Stimulated activated CD4-positive, alpha-beta T cell treated with anti-CD3 and anti-CD28 coated beads, TNF-alpha, amount 100 ng/mL, for 4 hours (primary cell): ENCODE results near the gene OMG.
"Not testable (repeated sequence)": the region's sequence is repeated elsewhere in the genome, so short reads cannot be mapped to it uniquely, and the experiment has no call there.

Experiments
- DNase-seq, 3 experiments: peaks; one replicate each; pipeline ENCODE4 v3.0.0-alpha.2; 2020; ENCODE audit warnings: low read depth in 3 of 3

The OMG gene, protein sequence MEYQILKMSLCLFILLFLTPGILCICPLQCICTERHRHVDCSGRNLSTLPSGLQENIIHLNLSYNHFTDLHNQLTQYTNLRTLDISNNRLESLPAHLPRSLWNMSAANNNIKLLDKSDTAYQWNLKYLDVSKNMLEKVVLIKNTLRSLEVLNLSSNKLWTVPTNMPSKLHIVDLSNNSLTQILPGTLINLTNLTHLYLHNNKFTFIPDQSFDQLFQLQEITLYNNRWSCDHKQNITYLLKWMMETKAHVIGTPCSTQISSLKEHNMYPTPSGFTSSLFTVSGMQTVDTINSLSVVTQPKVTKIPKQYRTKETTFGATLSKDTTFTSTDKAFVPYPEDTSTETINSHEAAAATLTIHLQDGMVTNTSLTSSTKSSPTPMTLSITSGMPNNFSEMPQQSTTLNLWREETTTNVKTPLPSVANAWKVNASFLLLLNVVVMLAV

DNA sequence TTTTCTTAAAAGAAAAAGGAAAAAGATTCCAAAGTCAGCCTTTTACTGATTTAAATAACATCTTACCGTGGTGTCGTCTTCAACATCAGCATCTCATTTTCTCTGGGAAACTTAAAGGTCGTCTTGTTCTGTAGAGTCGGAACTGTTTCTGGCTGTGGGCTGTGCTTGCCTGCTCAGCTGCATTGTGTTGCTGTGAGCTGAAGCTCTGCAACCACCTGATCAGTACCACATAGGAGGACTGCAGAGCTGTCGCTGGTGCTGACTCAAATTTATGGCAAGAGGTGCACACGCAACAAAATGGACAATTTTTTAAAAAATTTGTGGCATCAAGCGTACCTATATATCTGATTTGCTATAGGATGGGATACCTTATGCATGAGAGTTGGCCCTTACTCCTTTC, at the start of gene OMG:
Gene OMG, minus strand, starts transcription at position 150 of the 400 bp plus-strand sequence. CDS start 908 bp downstream, outside the sequence.
- no peak for DNase-seq

GRCh38 chr17:31345191-31345747, 48.2 kb upstream of the OMG start:
- not testable (repeated sequence) for DNase-seq

- no peak for DNase-seq
These were observed 43.0 kb upstream of the OMG start for GRCh38 chr17:31339906-31340661.

DNA sequence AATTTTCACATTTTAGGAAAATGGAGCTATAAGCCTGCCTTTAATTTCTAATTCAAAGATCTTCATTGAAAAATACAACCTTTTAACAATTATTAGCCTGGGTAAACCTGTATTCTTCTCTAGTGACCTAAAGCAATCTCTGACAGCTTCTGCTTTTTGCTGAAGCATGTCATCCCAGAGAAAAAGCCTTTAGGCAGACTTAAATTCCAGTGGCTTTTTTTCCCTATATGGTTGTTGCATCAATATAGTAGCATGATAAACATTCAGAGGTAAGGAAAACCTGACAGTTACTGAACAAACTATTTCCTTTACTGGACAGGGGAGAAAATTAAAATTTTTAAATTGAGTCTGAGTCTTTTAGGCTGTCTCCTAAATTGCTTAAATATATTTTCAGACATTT, 32.2 kb upstream of the OMG start:
- DNase-seq: no peak

GRCh38 chr17:31328160-31328535, 31.1 kb upstream of the OMG start:
- DNase-seq: no peak

DNA sequence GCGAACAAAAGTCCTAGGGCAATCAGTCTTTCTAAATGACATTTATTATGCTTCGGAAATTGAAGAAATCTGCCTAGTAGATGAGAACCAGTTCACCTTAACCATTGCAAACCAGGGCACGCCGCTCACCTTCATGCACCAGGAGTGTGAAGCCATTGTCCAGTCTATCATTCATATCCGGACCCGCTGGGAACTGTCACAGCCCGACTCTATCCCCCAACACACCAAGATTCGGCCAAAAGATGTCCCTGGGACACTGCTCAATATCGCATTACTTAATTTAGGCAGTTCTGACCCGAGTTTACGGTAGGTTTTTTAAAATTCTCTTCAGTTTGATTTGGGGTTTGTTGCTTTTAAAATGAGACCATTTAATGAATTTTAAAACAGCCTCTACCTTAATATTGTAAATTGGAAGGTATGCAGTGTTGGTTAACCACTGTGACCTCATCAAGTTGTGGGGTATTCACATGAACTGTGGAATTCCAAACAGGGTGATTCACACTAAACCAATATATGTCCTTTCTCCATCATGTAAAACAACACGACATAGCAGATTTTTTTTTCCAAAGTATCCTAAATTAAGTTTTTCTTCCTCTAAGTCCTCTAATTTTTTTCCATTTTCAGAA, 30.6 kb upstream of the OMG start:
- no peak for DNase-seq

DNA sequence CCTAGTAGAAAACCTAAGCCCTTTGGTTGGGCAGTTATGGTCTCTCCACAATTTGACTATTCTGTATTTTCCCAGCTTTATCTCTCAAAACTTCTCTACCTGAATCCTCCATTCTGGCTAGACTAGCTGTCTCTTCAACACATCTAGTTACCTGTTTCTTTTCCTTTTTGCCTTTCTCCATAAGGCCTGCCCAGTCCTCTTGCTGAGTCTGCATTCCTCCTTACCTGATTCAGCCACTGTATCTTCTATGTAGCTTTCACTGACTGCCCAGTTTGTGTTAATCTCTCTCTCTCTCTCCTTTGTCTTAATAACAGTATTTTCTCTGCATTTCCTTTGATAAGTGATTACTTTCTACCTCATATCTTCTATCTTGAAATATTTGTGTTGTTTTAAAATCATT, 26.5 kb upstream of the OMG start:
- no peak for DNase-seq

DNA sequence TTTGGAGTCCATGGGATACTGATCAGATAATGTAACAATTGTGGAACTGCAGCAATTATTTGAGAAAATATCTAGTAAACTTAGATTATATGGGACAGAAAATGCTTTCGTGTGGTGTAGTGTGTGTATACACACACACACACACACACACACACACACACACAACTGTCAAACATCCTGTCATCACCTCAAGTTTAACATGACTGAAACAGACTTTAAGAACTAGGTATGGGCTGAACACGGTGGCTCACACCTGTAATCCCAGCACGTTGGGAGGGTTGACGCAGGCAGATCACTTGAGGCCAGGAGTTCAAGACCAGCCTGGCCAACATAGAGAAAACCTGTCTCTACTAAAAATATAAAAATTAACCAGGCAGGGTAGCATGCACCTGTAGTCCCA, 24.9 kb upstream of the OMG start:
- DNase-seq: no peak

DNA sequence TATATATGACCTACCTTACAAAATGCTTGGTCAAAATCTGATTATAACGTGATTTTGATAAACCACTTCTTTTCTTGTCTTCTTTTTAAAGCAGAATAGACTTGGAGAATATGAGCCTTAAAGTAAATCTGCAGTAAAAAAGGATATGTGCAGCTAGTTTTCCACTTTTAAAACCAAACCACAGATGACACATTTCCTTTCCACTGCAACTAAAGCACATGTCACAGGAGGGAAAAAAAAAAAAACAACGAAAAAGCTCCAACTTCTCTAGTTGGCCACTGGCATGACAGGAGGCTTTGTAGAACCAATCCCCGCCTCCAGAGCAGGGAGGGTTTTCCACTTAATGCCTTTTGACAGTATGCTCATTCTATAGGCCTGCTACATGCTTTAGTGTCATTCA, 24.4 kb upstream of the OMG start, which contains the start of gene EVI2A:
Gene EVI2A, minus strand, starts transcription at position 142 of the 400 bp plus-strand sequence. CDS start 2,609 bp downstream, outside the sequence.
- DNase-seq: peak in 2 of 3 experiments; percentile 57 to 74

DNA sequence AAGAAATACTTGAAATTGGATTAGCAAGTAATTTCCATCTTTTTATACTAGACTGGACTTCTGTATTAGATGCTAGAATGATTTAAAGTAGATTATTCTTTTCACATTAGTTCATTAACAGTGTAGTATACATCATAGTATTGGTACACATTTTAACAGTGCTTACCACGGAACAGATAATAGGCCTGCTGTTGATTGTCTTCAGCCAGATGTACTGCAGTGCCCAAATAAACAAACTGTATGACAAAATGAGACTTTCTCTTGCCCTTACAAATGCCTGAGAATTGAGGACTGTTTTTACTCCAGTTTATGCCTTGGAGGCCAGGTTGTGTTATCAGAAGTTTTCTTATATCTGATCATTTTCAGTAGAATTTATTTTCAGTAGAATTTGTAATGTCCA, 23.8 kb upstream of the OMG start:
- DNase-seq: no peak

GRCh38 chr17:31320241-31320640, 23.2 kb upstream of the OMG start:
- no peak for DNase-seq

- no peak for DNase-seq
These were observed 22.0 kb upstream of the OMG start for GRCh38 chr17:31318851-31319661.

GRCh38 chr17:31318298-31318801, 21.3 kb upstream of the OMG start:
- peak in 1 of 3 experiments; percentile 22 for DNase-seq

- no peak for DNase-seq
These were observed 17.7 kb upstream of the OMG start for GRCh38 chr17:31314782-31315100.

GRCh38 chr17:31313982-31314781, 17.1 kb upstream of the OMG start, which contains the start of gene EVI2B:
TSS of gene EVI2B (minus strand) at chr17:31314054. CDS start at chr17:31305609, 8,445 bp downstream.
- DNase-seq: no peak

DNA sequence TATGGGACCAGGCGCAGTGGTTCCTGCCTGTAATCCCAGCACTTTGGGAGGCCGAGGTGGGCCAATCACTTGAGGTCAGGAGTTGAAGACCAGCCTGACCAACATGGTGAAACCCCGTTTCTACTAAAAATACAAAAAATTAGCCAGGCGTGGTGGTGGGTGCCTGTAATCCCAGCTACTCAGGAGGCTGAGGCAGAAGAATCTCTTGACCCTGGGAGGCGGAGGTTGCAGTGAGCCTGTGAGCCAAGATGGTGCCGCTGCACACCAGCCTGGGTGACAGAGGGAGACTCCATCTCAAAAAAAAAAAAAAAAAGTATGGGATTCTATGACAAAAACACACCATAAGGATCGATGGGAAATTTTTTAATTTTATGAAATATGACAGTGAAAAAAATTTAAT, 15.2 kb upstream of the OMG start:
- not testable (repeated sequence) for DNase-seq

GRCh38 chr17:31311526-31311925, 14.5 kb upstream of the OMG start:
- no peak for DNase-seq

GRCh38 chr17:31310886-31311285, 13.8 kb upstream of the OMG start:
- DNase-seq: no peak

DNA sequence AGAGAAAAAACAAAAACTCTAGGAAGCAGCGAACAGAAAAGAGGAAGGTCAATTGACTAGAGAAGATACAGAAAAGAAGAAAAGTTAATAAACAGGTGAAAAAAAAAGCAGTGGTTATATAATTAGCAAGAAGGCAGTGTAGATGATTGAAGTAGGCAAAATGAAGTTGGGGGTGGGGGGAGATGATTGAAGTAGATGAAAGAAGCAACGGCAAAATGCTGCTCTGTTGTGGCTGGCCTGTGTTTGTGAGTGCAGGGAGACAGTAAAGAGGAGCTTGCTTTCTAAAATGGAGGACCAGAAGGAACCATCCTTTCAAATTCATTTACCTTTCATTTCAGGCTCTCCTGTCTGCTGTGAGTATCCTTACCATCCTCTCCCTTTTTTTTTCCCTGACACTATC, 13.2 kb upstream of the OMG start:
- peak in 1 of 3 experiments; percentile 39 for DNase-seq

DNA sequence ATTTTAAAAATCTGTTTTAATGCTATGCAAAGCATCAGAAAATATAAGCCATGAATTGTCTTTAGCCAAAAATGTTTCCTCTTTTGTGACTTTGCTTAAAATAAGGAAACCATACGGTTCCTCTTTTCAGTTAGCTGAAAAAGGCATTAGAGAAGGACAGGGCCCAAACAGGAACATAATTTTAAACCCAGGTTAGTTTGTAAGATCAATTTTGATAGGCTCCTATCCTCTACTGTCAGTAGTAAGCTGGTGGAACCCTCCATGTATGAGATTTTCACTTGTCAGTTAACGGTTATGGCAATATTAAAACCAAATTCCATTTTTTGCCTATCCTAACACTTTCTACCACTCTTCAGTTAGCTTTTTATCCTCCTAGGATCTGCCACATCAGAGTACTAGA, 12.5 kb upstream of the OMG start:
- no peak for DNase-seq
